Neural cell (in vitro differentiated cells): ENCODE measurements around the gene ZXDC.

Experiments
- EP300 ChIP-seq: fragments of 450-650 bp; conservative IDR thresholded peaks from 2 replicates; pipeline ENCODE4 v1.6.1; 2014; ENCODE audit warnings: antibody characterized with exemption, mild to moderate bottlenecking, moderate library complexity; ENCODE audit not compliant: poor library complexity, severe bottlenecking
- MXI1 ChIP-seq: fragments of 450-650 bp; conservative IDR thresholded peaks from 2 replicates; pipeline ENCODE4 v1.6.1; 2014; ENCODE audit warnings: antibody characterized with exemption, mild to moderate bottlenecking; ENCODE audit not compliant: poor library complexity, severe bottlenecking
- POLR2AphosphoS5 ChIP-seq: IDR thresholded peaks from 2 replicates; pipeline ENCODE4 v1.6.1; 2012
- RAD21 ChIP-seq: fragments of 450-650 bp; conservative IDR thresholded peaks from 2 replicates; pipeline ENCODE4 v1.6.1; 2014; ENCODE audit warnings: antibody characterized with exemption, mild to moderate bottlenecking, moderate library complexity
- TAF1 ChIP-seq: IDR thresholded peaks from 2 replicates; pipeline ENCODE4 v1.6.1; 2012; ENCODE audit warnings: low read depth
- TF ChIP-seq, protein P1 (sequence below): fragments of 450-650 bp; IDR thresholded peaks from 2 replicates; pipeline ENCODE4 v1.5.1; 2014; ENCODE audit warnings: antibody characterized with exemption, mild to moderate bottlenecking, moderate library complexity; ENCODE audit not compliant: poor library complexity, severe bottlenecking

DNA sequence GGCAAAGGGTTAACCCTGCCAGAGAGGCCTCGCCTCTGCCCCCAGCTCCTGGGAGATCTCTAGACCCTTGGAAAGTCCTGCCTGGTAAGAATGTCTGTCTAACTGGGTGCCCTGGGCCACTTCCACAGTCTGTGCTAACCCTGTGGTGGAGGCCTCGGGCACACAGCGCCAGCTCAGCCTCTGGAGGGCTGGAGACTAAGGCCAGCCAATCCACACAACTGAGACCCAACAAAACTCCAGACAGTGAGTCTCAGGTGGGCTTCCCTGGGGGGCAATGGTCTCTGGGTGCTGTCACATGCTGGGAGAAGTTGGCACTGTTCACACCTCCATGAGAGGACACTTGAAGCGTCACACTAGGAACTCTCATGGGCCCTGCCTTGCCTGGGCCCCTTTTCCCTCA is 19.5 kb downstream of the ZXDC start:
- TF ChIP-seq, protein P1, sequence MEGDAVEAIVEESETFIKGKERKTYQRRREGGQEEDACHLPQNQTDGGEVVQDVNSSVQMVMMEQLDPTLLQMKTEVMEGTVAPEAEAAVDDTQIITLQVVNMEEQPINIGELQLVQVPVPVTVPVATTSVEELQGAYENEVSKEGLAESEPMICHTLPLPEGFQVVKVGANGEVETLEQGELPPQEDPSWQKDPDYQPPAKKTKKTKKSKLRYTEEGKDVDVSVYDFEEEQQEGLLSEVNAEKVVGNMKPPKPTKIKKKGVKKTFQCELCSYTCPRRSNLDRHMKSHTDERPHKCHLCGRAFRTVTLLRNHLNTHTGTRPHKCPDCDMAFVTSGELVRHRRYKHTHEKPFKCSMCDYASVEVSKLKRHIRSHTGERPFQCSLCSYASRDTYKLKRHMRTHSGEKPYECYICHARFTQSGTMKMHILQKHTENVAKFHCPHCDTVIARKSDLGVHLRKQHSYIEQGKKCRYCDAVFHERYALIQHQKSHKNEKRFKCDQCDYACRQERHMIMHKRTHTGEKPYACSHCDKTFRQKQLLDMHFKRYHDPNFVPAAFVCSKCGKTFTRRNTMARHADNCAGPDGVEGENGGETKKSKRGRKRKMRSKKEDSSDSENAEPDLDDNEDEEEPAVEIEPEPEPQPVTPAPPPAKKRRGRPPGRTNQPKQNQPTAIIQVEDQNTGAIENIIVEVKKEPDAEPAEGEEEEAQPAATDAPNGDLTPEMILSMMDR: no peak
- TF ChIP-seq MXI1 (no peak), EP300 (no peak), RAD21 (no peak), POLR2AphosphoS5 (no peak), TAF1 (no peak)
